GM21576 (cell line): Measurements from ENCODE around the gene NHLH1.

Experiments
- ATAC-seq: cut with Tn5 transposase; IDR thresholded peaks from one replicate; pipeline ENCODE4 v1.9.1; 2021; ENCODE audit warnings: mild to moderate bottlenecking, moderate library complexity; ENCODE audit not compliant: unreplicated experiment

The NHLH1 gene

GRCh38 chr1:160366731-160367515 is at the start of gene NHLH1:
NHLH1 (plus strand) TSS chr1:160367071; CDS start chr1:160370732, 3,661 bp downstream.
- ATAC-seq = no peak

- ATAC-seq = no peak
Observed at GRCh38 chr1:160322831-160323230, 44.0 kb upstream of the NHLH1 start.

GRCh38 chr1:160325252-160325651 is 41.6 kb upstream of the NHLH1 start:
- no peak for ATAC-seq

GRCh38 chr1:160326418-160326817 is 40.5 kb upstream of the NHLH1 start:
- no peak for ATAC-seq

- no peak for ATAC-seq
Observed at GRCh38 chr1:160328184-160328583, 38.7 kb upstream of the NHLH1 start.

- ATAC-seq = no peak
Observed at GRCh38 chr1:160330119-160330518, 36.8 kb upstream of the NHLH1 start.

GRCh38 chr1:160332516-160332915 is 34.4 kb upstream of the NHLH1 start:
- ATAC-seq = no peak

- ATAC-seq = no peak
Observed at GRCh38 chr1:160338580-160338979, 28.3 kb upstream of the NHLH1 start.

GRCh38 chr1:160340146-160340545 is 26.7 kb upstream of the NHLH1 start:
- ATAC-seq = no peak

GRCh38 chr1:160340866-160341265 is 26.0 kb upstream of the NHLH1 start:
- ATAC-seq = no peak

- ATAC-seq = no peak
Observed at GRCh38 chr1:160342526-160342925, 24.3 kb upstream of the NHLH1 start.

- ATAC-seq = peak; percentile 87
Observed at GRCh38 chr1:160342953-160343869, 23.7 kb upstream of the NHLH1 start, which contains the start of the genes COPA and NCSTN. COPA (minus strand) TSS chr1:160343250; CDS start chr1:160343170, 80 bp downstream. NCSTN (plus strand) TSS chr1:160343383; CDS start chr1:160343397, 14 bp downstream.

- ATAC-seq = no peak
Observed at GRCh38 chr1:160344241-160344640, 22.6 kb upstream of the NHLH1 start.

- ATAC-seq = no peak
Observed at GRCh38 chr1:160344936-160345335, 21.9 kb upstream of the NHLH1 start.

- no peak for ATAC-seq
Observed at GRCh38 chr1:160346463-160346862, 20.4 kb upstream of the NHLH1 start.

GRCh38 chr1:160346958-160347357 is 19.9 kb upstream of the NHLH1 start:
- no peak for ATAC-seq

- ATAC-seq = no peak
Observed at GRCh38 chr1:160351629-160352028, 15.2 kb upstream of the NHLH1 start.

GRCh38 chr1:160352555-160352954 is 14.3 kb upstream of the NHLH1 start:
- no peak for ATAC-seq

- ATAC-seq = no peak
Observed at GRCh38 chr1:160353223-160353622, 13.6 kb upstream of the NHLH1 start.

- ATAC-seq = no peak
Observed at GRCh38 chr1:160354388-160354985, 12.4 kb upstream of the NHLH1 start.

GRCh38 chr1:160357286-160358002 is 9.4 kb upstream of the NHLH1 start:
- ATAC-seq = no peak
